Activated CD4-positive, alpha-beta T cell treated with anti-CD3 and anti-CD28 coated beads, Interleukin-2, amount 50 U/mL, for 16 hours (primary cell): ENCODE data around the gene CCDC91.
"Not testable (repeated sequence)": the region's sequence is repeated elsewhere in the genome, so short reads cannot be mapped to it uniquely, and the experiment has no call there.

Source experiments
- DNase-seq: peaks from one replicate; pipeline ENCODE4 v3.0.0-alpha.2; 2020

The CCDC91 gene

DNA sequence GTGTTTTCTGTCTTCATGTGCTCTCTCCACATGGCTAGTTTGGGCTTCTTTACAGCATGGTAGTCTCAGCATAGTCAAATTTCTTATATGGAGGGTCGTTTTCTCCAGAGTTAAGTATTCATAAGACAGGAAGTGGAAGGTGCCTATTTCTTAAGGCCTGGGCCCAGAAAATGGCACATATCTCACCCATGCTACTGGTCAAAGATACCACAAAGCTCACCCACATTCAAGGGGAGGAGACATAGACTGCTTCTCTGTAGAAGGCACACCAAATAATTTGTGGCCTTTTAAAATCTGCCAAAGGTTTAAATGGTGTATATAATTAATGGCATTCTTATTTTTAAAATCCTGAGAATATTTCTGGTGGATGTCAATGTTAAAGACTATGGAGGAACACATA is 44.8 kb downstream of the CCDC91 start:
- DNase-seq, result no peak

DNA sequence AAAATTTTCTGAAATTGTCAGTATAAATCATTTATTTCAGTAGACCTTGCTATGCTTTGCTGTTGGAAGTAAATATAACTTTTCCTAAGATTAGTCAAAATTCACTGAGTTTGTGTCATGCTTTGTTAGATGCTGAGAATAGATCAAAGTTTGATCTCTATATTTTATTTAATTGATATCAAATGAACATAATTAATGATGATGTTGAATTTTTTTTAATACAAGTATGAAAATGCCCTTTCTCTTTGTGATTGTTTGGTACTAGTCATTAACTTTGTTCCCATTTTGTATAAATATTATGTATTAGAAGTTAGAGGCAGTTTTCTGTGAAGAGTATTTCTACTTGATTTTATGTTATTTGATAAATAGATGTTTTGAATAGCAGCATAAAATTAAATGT is 45.7 kb downstream of the CCDC91 start:
- DNase-seq, result no peak

DNA sequence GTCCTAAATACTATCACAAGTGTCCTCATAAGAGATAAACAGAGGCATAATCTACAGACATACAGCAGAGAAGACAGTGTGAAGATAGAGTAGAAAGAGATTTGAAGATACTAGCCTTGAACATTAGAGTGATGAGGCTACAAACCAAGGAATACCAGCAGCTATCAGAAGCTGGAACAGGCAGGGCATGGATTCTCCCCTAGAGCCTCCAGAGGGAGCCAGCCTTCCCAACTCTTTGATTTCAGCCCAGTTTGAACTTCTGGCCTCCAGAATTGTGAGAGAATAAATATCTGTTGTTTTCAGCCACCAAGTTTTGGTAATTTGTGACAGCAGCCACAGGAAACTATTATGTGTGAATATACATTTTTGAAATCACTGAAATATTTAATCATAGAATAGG is 47.2 kb downstream of the CCDC91 start:
- no peak for DNase-seq

DNA sequence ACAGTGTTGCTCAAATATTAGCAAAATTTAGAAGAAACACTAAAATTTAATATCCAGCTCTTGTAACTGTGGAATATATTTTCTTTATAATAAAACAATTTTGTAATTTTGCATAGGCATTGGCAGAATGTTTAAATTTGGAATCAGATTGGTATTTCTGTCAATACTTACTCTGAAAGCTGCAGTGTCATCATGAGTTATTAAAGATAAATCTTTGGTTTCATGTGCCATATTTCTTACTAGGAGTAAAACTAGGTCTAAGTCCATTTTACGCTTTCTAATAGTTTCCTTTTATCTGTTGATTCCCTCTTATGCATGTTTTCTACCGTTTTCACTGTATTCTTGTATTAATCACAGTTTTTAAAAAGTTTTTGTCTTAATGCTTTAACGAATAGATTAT is 49.7 kb downstream of the CCDC91 start:
- no peak for DNase-seq

DNA sequence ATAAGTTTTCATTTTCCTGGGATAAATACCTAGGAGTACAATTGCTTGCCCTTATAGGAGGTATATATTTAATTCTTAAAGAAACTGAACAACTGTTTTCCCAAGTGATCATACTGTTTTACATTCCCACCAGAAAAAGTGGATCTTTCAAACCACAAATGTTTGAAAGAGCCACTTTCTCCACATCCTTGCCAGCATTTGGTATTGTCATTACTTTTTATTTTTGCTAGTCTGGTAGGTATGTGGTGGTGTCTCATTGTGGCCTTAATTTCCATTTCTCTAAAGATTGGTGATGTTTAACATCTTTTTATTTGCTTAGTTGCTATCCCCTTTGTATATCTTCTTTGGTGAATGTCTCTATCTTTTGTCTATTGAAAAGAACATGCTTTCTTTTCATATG is 50.6 kb downstream of the CCDC91 start:
- no peak for DNase-seq

DNA sequence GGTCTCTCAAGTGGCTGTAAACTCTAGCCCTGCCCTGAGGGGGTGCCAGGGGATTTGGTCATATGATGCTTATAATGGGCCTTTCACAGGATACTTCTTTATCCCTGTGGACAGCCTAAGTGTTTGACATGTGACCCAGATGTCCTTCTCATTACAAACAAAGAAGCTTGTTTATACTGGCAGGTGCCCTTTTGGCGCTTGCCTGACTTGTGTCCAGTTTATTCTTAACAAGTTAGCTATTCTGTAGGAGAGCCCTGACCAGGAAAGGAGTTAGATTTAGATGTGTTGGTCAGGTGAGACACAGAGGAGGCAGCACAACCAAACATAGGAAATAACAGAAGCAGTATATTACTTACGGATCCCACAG is 51.9 kb downstream of the CCDC91 start:
- no peak for DNase-seq

DNA sequence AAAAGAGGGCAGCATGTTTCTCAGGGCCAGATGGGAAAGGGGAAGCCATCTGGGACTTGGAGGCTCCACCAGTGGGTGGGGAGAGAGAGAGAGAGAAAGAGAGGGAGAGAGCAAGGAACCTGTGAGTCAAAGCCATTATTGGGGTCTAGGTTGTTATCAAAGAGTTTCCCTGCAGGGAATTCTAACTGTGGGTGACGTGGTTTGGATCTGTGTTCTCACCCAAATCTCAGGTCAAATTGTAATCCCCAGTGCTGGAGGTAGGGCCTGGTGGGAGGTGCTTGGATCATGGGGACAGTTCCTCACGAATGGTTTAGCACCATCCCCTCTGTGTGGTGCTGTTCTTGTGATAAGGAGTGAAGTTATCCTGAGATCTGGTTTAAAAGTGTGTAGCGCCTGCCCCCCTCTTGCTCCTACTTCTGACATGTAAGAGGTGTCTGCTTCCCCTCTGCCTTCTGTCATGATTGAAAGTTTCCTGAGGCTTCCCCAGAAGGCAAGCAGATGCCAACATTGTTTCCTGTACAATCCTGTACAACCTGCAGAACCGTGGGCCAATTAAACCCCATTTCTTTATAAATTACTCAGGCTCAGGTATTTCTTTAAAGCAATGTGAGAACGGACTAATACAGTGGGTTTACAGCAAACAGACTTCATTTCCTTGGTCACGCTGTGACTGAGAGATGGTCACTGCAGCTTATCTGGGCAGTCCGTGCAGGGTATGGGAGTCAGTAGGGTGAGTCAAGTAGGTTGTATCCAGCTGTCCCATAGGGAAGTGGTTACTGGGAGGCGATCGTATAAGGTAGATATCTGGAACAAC is 52.4 kb downstream of the CCDC91 start:
- DNase-seq, result no peak

DNA sequence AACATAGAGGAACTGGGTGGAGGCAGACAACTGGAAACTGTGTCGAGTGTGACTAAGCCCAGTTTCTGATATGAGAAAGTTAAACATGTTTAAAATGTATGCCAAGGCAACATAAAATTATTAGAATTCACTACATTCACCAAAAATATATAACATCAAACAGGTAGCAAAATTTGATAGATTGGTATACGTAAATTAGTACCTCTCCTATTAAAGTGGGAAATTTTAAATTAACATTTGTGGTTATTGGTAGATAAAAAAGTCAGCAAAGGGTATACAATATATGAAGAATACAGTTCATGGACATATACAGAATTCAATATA is 53.0 kb downstream of the CCDC91 start:
- no peak for DNase-seq

DNA sequence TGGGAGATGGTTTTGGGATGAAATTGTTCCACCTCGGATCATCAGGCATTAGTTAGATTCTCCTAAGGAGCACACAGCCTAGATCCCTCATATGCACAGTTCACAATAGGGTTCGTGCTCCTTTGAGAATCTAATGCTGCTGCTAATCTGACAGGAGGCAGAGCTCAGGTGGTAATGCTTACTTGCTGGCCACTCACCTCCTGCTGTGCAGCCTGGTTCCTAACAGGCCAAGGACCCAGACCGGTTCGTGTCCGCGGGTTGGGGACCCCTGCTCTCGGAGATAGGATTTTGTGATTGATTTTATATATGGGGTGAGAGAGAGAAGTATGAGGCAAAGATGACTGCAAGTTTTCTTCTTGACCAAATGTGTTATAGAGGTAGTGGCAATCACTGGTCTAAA is 57.5 kb downstream of the CCDC91 start:
- DNase-seq, result no peak

DNA sequence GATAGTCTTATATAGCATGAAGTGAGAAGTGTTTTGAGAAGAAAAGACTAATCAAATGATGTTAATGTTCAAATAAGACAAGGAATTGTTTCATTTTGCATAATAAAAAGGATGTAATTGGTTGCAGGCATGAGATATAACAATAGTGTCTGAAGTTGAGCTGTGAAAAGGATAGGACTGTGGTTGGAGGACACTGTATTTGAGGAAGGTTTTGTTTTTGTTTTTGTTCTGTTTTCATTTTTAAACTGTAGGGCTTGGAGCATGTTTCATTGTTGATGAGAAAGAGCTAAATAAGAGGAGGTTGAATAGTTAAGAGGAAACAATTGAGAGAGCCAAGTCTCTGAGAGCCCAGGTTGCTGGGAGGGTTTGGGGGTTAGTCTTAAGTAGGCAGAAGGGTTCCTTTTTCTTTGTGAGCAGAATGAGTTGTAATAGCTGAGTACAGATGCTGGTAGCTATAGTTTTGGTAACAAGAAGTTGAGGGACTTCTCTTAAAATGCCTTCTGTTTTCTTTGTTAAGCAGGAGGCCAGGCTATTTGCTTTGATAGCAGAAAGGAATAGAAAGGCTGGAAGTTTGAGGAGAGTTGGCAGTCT is 58.4 kb downstream of the CCDC91 start:
- DNase-seq, result peak; percentile 10

DNA sequence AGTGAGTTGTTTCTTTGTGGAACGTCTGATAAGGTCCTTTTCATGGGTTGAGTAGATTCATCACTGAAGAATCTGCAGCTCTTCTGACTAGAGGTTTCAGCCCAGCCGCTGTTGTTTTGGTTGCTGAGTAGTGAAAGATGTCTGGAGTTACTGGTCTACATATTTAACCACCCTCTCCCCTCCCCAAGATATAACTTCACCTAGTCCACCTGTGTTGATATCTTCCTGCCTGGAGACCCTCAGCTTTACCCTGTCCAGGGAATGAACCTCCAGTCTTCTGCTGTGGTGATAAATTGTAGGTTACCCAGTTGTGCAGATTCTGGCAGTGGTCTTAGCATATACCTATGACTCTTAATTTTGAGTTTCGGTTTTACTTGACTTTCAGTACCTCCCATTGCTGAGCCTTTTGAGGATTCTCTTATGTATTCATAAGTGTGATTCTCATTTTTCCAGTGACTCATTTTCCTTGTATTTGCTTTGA is 62.9 kb downstream of the CCDC91 start:
- peak; percentile 87 for DNase-seq

DNA sequence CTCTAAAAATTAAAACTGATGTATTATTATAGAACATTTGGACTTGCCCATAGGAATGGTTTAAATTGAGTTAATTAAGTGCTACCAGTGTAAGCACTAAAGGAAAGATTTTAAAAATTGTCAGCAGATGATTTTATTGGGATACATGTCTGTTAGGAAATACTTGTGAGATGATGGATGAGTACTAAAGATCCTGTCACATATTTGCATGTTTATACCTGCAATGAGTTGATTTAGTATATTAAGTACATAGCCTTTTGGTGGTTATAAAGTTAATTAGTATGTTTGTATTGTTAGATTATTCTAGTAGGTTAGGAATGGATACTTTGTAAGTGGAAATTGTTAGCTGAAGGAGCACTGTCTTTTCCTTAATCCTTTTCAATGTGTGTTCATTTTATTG is 67.2 kb downstream of the CCDC91 start:
- DNase-seq, result no peak

DNA sequence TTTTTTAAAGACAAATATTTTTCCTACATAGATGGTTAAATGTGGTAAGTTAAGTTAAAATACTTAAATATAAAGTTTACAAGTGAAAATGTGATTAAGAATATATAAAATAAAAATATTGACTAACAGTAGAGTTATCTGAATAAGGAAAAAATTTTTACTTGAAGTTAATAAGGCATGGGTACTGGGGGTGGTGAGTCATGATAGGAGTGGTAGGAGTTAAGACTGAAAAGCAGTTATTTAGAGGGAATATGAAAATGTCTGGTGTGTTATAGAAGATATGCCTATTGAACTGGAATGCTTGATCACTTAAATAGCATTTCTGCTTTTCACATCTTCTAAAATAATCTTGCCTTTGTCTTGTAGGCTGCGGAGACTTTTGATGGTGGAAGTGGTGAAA is 68.7 kb downstream of the CCDC91 start:
- no peak for DNase-seq

DNA sequence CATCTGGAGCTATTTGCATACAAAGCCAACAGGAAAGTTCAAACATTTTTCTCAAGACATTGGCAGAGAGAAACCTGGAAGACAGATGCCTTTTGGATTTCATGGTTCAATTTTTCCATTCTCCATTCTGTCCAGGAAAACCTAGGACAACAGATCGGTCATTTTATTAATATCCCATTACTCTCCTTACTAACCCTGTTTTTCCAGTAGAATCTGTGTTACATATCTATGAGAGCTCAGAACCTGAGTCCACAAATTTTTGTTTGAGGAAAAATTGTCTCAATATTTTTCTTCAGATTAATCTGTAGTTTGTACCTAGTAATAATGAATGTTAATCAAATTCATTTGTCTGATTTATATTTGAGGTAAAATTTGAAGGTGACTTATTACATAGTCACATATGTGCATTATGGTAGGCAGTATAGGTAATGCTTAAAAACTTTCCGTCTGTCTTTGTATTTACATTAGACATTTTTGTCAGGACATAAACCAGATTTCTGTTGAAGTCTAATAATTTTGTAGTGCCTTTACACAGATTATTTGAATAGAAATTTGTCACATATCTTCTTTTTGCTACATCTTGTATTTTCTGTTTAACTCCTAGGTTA is 75.3 kb downstream of the CCDC91 start:
- no peak for DNase-seq

DNA sequence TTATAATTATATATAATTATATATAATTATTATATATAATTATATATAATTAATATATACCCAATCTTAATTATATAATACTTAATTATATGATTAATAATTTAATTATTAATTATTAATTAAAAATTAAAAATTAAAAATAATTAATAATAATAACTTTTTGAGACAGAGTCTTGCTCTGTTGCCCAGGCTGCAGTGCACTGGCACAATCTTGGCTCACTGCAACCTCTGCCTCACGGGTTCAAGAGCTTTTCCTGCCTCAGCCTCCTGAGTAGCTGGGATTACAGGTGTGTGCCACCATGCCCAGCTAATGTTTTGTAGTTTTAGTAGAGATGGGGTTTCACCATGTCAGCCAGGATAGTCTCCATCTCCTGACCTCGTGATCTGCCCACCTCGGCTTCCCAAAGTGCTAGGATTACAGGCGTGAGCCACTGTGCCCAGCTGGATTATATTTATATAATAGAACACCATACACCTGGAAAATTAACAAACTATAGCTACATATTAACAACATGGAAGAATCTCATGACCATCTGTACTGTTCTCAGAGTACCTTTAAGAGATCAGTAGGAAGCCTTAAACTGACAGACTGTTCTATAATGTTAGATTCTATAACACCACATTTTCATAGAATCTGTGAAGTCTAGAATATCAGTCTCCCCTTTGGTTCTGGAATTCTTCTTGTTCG is 77.8 kb downstream of the CCDC91 start:
- not testable (repeated sequence) for DNase-seq

DNA sequence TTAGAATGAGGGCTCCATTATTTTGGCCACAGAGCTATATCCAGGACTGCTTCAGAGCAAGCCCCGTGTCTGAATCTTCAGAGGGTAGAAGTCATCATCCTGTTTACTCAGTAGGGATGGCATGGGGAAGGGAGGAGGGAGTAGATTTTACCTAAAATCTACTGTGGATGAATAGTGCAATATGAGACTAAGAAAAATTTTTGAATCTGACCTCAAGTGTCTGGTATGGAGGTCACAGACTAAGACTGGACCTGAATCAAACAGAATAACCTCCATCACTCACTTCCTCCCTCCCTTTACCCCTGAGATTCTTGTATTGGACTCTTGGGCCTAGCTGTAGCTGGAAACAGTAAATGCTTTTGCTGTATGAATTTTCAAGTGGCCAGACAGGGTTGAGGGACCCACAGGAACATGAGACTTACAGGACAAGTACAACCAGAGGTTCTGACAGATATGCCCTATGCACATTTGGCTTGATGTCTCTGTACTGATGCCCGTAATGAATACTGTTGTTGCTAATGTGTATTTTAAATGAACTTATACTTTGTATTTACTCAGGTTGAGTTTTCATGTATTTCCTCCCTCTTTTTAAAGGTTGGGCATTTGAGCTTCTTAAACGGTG is 78.5 kb downstream of the CCDC91 start:
- no peak for DNase-seq

DNA sequence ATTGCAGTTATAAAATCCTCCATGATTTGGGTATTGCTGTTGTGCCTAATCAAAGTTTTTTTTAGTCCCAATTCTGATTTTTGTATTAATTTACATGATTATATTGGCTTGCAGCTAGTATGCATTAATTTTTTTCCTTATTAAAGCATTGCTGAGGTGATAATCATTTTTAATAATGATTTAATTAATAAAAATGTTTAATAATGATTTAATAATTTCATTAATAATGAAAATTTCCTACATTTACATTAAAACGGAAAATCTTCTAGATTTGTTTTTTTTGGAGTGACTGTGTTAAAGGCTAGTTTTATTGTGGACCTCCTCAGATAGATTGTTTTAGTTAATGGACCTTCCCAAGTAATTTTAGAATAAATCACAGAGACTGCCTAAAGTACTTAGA is 79.6 kb downstream of the CCDC91 start:
- DNase-seq, result no peak

DNA sequence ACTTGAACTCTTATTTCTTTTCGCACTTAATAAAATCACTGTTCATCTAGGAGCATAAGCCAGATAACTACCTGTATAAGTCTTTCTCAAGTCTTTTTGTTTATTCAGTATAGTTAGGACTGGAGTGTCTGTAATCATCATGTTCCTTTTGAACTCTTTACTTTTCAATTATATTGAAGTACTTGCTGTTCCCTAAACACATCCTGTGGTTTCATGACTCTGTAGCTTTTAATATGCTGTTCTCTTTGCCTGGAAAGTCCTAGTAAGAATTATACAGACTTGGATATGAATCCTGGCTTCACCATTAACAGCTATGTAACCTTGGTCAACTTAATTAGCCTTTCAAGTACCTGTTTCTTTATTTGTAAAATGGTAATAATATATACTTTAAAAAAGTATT is 88.2 kb downstream of the CCDC91 start:
- DNase-seq, result no peak

DNA sequence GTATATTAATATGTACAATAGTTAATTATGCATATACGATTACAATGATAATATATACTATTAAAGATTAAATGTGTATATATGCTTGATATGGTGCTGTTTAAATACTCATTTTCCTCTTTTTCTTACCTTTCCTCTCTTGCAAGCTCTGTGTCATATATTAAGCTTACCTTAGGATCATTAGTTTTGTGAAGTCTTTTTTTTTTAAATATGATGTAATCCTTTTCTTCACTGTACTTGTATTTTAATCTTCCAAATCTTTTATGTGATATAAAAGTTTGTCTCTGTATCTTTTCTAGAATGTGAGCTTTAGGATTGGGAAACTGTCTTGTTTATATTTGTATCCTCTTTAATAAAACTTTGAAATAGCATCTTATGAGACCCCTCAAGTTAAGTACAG is 88.7 kb downstream of the CCDC91 start:
- no peak for DNase-seq

DNA sequence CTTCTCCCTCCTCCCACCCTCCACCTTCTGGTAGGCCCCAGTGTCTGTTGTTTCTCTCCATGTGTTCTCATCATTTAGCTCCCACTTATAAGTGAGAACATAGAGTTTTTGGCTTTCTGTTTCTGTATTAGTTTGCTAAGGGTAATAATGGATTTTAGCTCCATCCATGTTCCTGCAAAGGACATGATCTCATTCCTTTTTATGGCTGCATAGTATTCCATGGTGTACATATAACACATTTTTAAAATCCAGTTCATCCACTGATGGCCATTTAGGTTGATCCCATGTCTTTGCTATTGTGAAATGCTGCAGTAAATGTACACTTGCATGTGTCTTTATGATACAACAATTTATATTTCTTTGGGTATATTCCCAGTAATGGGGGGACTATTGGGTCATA is 96.1 kb downstream of the CCDC91 start:
- no peak for DNase-seq

DNA sequence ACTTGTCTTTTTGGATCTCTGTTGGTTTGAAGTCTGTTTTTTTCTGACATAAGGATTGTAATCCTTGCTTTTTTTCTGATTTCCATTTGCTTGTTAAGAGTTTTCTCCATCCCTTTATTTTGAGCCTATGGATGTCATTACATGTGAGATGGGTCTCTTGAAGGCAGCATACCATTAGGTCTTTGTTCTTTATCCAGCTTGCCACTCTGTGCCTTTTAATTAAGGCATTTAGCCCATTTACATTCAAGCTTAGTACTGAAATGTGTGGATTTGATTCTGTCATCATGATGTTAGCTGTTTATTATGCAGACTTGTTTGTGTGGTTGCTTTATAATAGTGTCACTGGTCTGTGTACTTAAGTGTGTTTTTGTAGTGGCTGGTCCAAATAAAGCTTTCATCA is 100.0 kb downstream of the CCDC91 start:
- DNase-seq, result no peak

DNA sequence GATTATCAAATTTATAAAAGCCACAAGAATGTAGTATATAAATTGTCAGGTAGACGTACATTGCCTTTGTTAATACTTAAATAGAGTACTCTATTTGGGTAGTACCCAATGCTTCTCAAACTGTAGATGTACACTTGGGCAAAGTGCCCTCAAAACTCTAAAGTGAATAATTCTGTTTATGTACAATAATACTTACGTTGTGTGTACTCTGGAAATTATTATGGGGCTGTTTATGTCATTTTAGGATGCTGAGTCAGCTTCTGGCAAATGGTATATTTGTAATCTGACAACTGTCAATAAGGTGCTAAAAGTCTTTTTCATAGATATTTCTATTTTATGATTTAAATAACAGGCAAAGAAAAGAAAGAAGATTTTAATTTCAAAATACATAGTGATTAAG is 102.4 kb downstream of the CCDC91 start:
- DNase-seq, result no peak

DNA sequence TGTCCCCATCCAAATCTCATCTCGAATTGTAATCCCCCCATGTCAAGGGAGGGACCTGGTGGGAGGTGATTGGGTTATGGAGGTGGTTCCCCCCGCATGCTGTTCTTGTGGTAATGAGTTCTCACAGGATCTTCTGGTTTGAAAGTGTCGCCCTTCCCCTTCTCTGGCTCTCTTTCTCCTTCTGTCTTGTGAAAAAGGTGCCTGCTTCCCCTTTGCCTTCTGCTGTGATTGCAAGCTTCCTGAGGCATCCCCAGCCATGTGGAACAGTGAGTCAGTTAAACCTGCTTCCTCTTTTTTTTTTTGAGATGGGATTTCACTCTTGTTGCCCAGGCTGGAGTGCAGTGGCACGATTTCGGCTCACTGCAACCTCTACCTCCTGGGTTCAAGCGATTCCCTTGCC is 104.0 kb downstream of the CCDC91 start:
- no peak for DNase-seq

DNA sequence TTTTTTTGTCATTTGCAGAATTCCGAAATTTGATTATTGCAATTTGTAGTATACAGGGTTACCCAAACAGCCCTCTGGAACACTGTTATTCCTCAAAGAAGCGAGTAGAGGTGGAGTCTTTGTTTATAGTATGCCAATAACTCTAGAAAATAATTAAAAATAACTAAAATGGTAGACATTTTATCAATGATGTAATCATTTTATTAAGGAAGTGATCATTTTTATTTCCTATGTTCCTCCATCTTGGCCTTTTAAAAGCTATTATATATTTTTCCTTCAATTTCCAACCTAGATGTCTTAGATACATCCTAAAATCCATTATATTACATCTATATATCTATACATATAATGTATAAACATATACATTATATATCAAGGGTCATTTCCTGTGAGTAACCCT is 106.0 kb downstream of the CCDC91 start:
- no peak for DNase-seq
